Testis (tissue), 2 donors: ENCODE measurements around the gene RNGTT.

Experiments used
- CTCF ChIP-seq, 3 experiments: fragments of 450-650 bp in 2 of 3; fragments of 200-600 bp in 1 of 3; sonication (generic) in 1 of 3; IDR thresholded peaks; one replicate each; pipeline ENCODE4 v1.5.1; 2016 to 2019; ENCODE audit warnings: antibody characterized with exemption in 3 of 3, mild to moderate bottlenecking in 2 of 3, moderate library complexity in 1 of 3
- POLR2A ChIP-seq: fragments of 450-650 bp; IDR thresholded peaks from one replicate; pipeline ENCODE4 v1.6.1; 2017; ENCODE audit warnings: antibody characterized with exemption, mild to moderate bottlenecking, moderate library complexity

GRCh38 chr6:88840289-88840688 is 123.1 kb downstream of the RNGTT start:
- no peak for TF ChIP-seq CTCF (IDR thresholded peaks at IDR 0.05)
- no peak for TF ChIP-seq POLR2A
